IMR-90 (cell line): ENCODE measurements around the gene TRAF4. TPM values are rescaled to one million over a fixed set of nuclear protein-coding genes. Genes with fewer than 3 reads are reported as not detected.

Source experiments
- ATAC-seq: fragments of 200-7000 bp; cut with Tn5 transposase; 2 replicates; pipeline ENCODE4 v1.9.1; 2020; ENCODE audit warnings: low read depth, mild to moderate bottlenecking, moderate library complexity
- BruUV-seq: library from RNA; stranded (reverse); fragments of 400-500 nt; replicated peaks from 2 replicates; lab custom pipeline; 2021; lab: Mats Ljungman, UMichigan
- CTCF ChIA-PET: fragments of 300-600 bp; formaldehyde crosslinking; extraction: SDS; loops from one replicate; lab custom pipeline; 2021; ENCODE audit warnings: antibody characterized with exemption; lab: Yijun Ruan, JAX
- POLR2A ChIA-PET: fragments of 300-600 bp; sonication (Branson Sonifier 250); formaldehyde crosslinking; loops from one replicate; lab custom pipeline; 2022; ENCODE audit warnings: antibody characterized with exemption; ENCODE audit not compliant: unreplicated experiment; lab: Charles Lee
- DNase-seq: peaks from one replicate; pipeline ENCODE4 v3.0.0; 2013
- H2AFZ ChIP-seq: replicated peaks from 2 replicates; pipeline ENCODE3; 2013; ENCODE audit warnings: low read length, mild to moderate bottlenecking; ENCODE audit not compliant: poor library complexity
- H2AK5ac ChIP-seq: 2 replicates; pipeline ENCODE4 v1.6.1; 2013; ENCODE audit warnings: low read depth, low read length, inconsistent platforms
- H2AK9ac ChIP-seq: replicated peaks from 2 replicates; pipeline ENCODE3; 2013; ENCODE audit warnings: mild to moderate bottlenecking, low read depth, low read length, moderate library complexity; ENCODE audit not compliant: poor library complexity
- H2BK120ac ChIP-seq: 2 replicates; pipeline ENCODE4 v1.6.1; 2013; ENCODE audit warnings: low read depth, low read length, inconsistent platforms
- H2BK15ac ChIP-seq: 3 replicates; pipeline ENCODE4 v1.6.1; 2013; ENCODE audit warnings: low read depth, low read length, inconsistent platforms
- H2BK20ac ChIP-seq: 2 replicates; pipeline ENCODE4 v1.6.1; 2013; ENCODE audit warnings: low read depth, mild to moderate bottlenecking, inconsistent platforms, low read length, moderate library complexity
- H2BK5ac ChIP-seq: 2 replicates; pipeline ENCODE4 v1.6.1; 2013; ENCODE audit warnings: mild to moderate bottlenecking, low read depth, low read length, inconsistent platforms; ENCODE audit not compliant: poor library complexity, severe bottlenecking
- H3K14ac ChIP-seq: replicated peaks from 2 replicates; pipeline ENCODE4 v1.6.1; 2013; ENCODE audit warnings: low read depth, low read length, inconsistent platforms
- H3K18ac ChIP-seq: 2 replicates; pipeline ENCODE4 v1.6.1; 2013; ENCODE audit warnings: low read depth, low read length, control low read depth
- H3K23ac ChIP-seq: 2 replicates; pipeline ENCODE4 v1.6.1; 2013; ENCODE audit warnings: low read depth, low read length, inconsistent platforms
- H3K27ac ChIP-seq: 2 replicates; pipeline ENCODE4 v1.5.1; 2013; ENCODE audit warnings: mild to moderate bottlenecking, control low read depth, low read length; ENCODE audit not compliant: insufficient read depth
- H3K27me3 ChIP-seq: 2 replicates; pipeline ENCODE4 v1.6.1; 2013; ENCODE audit warnings: low read length; ENCODE audit not compliant: control insufficient read depth, insufficient read depth
- H3K36me3 ChIP-seq: 2 replicates; pipeline ENCODE4 v1.6.1; 2013; ENCODE audit warnings: low read length, mixed read lengths; ENCODE audit not compliant: control insufficient read depth, insufficient read depth
- H3K4ac ChIP-seq: 2 replicates; pipeline ENCODE4 v1.6.1; 2013; ENCODE audit warnings: low read depth, low read length, inconsistent platforms
- H3K4me1 ChIP-seq: 2 replicates; pipeline ENCODE4 v1.6.1; 2013; ENCODE audit warnings: low read length, mixed read lengths; ENCODE audit not compliant: control insufficient read depth, insufficient read depth
- H3K4me2 ChIP-seq: 2 replicates; pipeline ENCODE4 v1.6.1; 2013; ENCODE audit warnings: low read depth, mild to moderate bottlenecking, control low read depth, low read length, moderate library complexity
- H3K4me3 ChIP-seq: 2 replicates; pipeline ENCODE4 v1.5.1; 2013; ENCODE audit warnings: low read depth, mild to moderate bottlenecking, control low read depth, low read length, moderate library complexity; ENCODE audit not compliant: insufficient read depth
- H3K56ac ChIP-seq: 2 replicates; pipeline ENCODE4 v1.6.1; 2013; ENCODE audit warnings: low read length, inconsistent platforms; ENCODE audit not compliant: insufficient read depth; ENCODE audit errors: extremely low read depth
- H3K79me1 ChIP-seq, 2 experiments: 2 replicates each; pipeline ENCODE4 v1.6.1; 2013; ENCODE audit warnings: low read length in 2 of 2, inconsistent platforms in 1 of 2, low read depth in 1 of 2
- H3K9ac ChIP-seq: 2 replicates; pipeline ENCODE4 v1.6.1; 2013; ENCODE audit warnings: low read depth, low read length, control low read depth
- H3K9me1 ChIP-seq: 2 replicates; pipeline ENCODE4 v1.6.1; 2013; ENCODE audit warnings: low read length, inconsistent platforms; ENCODE audit not compliant: insufficient read depth
- H3K9me3 ChIP-seq: 2 replicates; pipeline ENCODE4 v1.6.1; 2013; ENCODE audit warnings: low read length; ENCODE audit not compliant: control insufficient read depth, insufficient read depth
- H4K20me1 ChIP-seq: 2 replicates; pipeline ENCODE4 v1.6.1; 2013; ENCODE audit warnings: low read length, inconsistent platforms; ENCODE audit not compliant: insufficient read depth
- H4K5ac ChIP-seq: 2 replicates; pipeline ENCODE4 v1.6.1; 2013; ENCODE audit warnings: mild to moderate bottlenecking, low read depth, low read length, control low read depth
- H4K8ac ChIP-seq, 2 experiments: 2 replicates each; pipeline ENCODE4 v1.6.1; 2013; ENCODE audit warnings: low read depth in 2 of 2, low read length in 2 of 2, control low read depth in 1 of 2, inconsistent platforms in 1 of 2
- H4K91ac ChIP-seq: 2 replicates; pipeline ENCODE4 v1.6.1; 2013; ENCODE audit warnings: low read depth, low read length, inconsistent platforms; ENCODE audit not compliant: insufficient read depth
- BHLHE40 ChIP-seq: fragments of 150-350 bp; IDR thresholded peaks from 2 replicates; pipeline ENCODE4 v1.6.1; 2016; ENCODE audit warnings: mild to moderate bottlenecking, low read depth, low read length
- CEBPB ChIP-seq: IDR thresholded peaks from 2 replicates; pipeline ENCODE4 v1.6.1; 2012; ENCODE audit warnings: low read depth, low read length, improper control_type of control experiment
- CHD1 ChIP-seq: IDR thresholded peaks from 2 replicates; pipeline ENCODE4 v1.6.1; 2012; ENCODE audit warnings: low read depth, low read length, improper control_type of control experiment
- FOS ChIP-seq: fragments of 150-350 bp; IDR thresholded peaks from 2 replicates; pipeline ENCODE4 v1.6.1; 2016; ENCODE audit warnings: low read depth, low read length
- MAFK ChIP-seq: IDR thresholded peaks from 2 replicates; pipeline ENCODE4 v1.6.1; 2012; ENCODE audit warnings: low read depth, low read length, improper control_type of control experiment
- MAZ ChIP-seq: IDR thresholded peaks from 2 replicates; pipeline ENCODE4 v1.6.1; 2012; ENCODE audit warnings: low read depth, mild to moderate bottlenecking, low read length, improper control_type of control experiment, moderate library complexity, borderline replicate concordance
- MXI1 ChIP-seq: IDR thresholded peaks from 2 replicates; pipeline ENCODE4 v1.6.1; 2012; ENCODE audit warnings: low read depth, mild to moderate bottlenecking, low read length, moderate library complexity, borderline replicate concordance
- NFE2L2 ChIP-seq: fragments of 150-350 bp; IDR thresholded peaks from 2 replicates; pipeline ENCODE4 v1.6.1; 2016; ENCODE audit warnings: low read depth, mild to moderate bottlenecking, low read length
- POLR2A ChIP-seq: IDR thresholded peaks from 2 replicates; pipeline ENCODE4 v1.6.1; 2012; ENCODE audit warnings: mild to moderate bottlenecking, low read depth, low read length
- RAD21 ChIP-seq: IDR thresholded peaks from 2 replicates; pipeline ENCODE4 v1.6.1; 2012; ENCODE audit warnings: low read length, improper control_type of control experiment
- RCOR1 ChIP-seq: IDR thresholded peaks from 2 replicates; pipeline ENCODE4 v1.6.1; 2012; ENCODE audit warnings: mild to moderate bottlenecking, low read length, improper control_type of control experiment; ENCODE audit not compliant: insufficient replicate concordance
- RFX5 ChIP-seq: IDR thresholded peaks from 2 replicates; pipeline ENCODE4 v1.8.0; 2012; ENCODE audit warnings: low read depth, mild to moderate bottlenecking, low read length, moderate library complexity
- SMC3 ChIP-seq: fragments of 150-350 bp; IDR thresholded peaks from 2 replicates; pipeline ENCODE4 v1.6.1; 2016; ENCODE audit warnings: low read depth, mild to moderate bottlenecking, antibody characterized with exemption, low read length, moderate library complexity
- whole genome bisulfite sequencing, 2 experiments: methylation state at CpG; one replicate each; pipeline versions ENCODE4 v1.1.5 to v1.1.7; 2013; ENCODE audit warnings: missing lambda C conversion rate in 2 of 2; ENCODE audit not compliant: insufficient read length in 1 of 2; ENCODE audit errors: extremely low coverage in 2 of 2; 5-methylcytosine and 5-hydroxymethylcytosine counted together
- dilution Hi-C: fragments of 300-500 bp; cut with HindIII; formaldehyde crosslinking; loops from one replicate; pipeline ENCODE4 v1.14.3; 2018; ENCODE audit warnings: low sequenced_read_pairs; ENCODE audit not compliant: unreplicated experiment
- in situ Hi-C: fragments of 300-500 bp; cut with MboI; formaldehyde crosslinking; loops from 3 replicates; pipeline ENCODE4 v1.14.3; 2019; ENCODE audit warnings: low sequenced_read_pairs, inconsistent platforms, mixed read lengths
- intact Hi-C: fragments of 100-400 bp; cut with micrococcal nuclease; formaldehyde crosslinking; loops from 2 replicates; pipeline ENCODE4 v1.10.0; 2022
- polyA plus RNA-seq, 3 experiments: library from polyadenylated mRNA; depleted of rRNA; stranded (reverse); fragments of >200 nt; gene quantifications; 2 replicates each; pipeline ENCODE4 v1.2.3, GENCODE V29; 2012; ENCODE audit warnings: low replicate concordance in 1 of 3
- total RNA-seq: library from RNA; depleted of rRNA; stranded (reverse); fragments of >200 nt; gene quantifications from 2 replicates; pipeline ENCODE4 v1.2.3, GENCODE V29; 2012
- TF ChIP-seq, protein P1 (sequence below): fragments of 150-350 bp; IDR thresholded peaks from 2 replicates; pipeline ENCODE4 v1.6.1; 2017; ENCODE audit warnings: mild to moderate bottlenecking, antibody characterized with exemption, low read length, low read depth
- TF ChIP-seq, protein P2 (sequence below): fragments of 150-350 bp; IDR thresholded peaks from 2 replicates; pipeline ENCODE4 v1.6.1; 2016; ENCODE audit warnings: low read depth, mild to moderate bottlenecking, low read length, moderate library complexity, borderline replicate concordance
- TF ChIP-seq, protein P3 (sequence below): conservative IDR thresholded peaks from 2 replicates; pipeline ENCODE4 v1.5.1; 2012; ENCODE audit warnings: mild to moderate bottlenecking, low read depth, low read length, improper control_type of control experiment

Gene TRAF4
- total and polyA plus RNA-seq, 2 of the 4 experiments (the other 2 are of a cell fraction), result 36.9 to 63.2 TPM

DNA sequence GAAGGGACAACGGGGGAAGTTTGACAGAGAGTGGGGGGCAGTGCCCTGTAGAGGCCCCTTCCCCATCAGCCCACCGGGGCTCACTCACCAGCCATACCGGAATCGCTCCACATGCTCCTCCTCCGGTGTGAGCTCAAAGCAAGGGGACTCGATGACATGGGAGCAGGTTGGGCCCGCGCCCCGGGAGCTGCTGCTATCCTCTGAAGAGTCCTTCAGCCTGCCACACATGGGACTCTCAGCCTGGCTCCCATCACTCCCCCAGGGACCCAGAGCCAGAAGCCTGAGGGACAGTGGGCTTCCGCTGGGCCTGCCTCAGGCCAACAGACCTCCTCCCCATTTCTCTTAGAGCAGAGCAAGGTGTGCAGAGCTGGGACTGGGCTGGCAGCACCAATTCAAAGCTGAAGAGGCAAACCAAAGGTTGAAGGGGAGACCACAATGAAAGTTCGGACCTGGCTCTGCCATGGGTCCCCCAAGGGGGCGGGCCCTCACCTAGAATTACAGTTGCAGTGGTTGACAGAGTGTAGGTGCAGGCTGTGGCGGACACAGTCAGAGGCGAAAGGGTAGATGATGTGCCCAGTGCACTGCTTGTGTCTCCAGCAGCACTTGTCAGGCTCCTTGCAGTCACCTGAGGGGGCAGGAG lies 39.5 kb upstream of the TRAF4 start:
- H3K36me3 ChIP-seq, result peaks cover 64% of the 10 kb centered on the region
- H3K9ac ChIP-seq, result no peak overlapping the region
- H2BK15ac ChIP-seq, result no peak overlapping the region
- H3K9me1 ChIP-seq, result peaks cover 4% of the 10 kb centered on the region; the same call in 1 of the 2 replicates
- H4K8ac ChIP-seq, result no peak overlapping the region
- H3K27ac ChIP-seq, result no peak overlapping the region
- H2BK5ac ChIP-seq, result no peak overlapping the region
- dilution Hi-C loops, result no loop called here
- BruUV-seq, result no TSS peak
- POLR2A ChIA-PET, result no interaction called here
- no peak overlapping the region for H4K91ac ChIP-seq
- WGBS, 2 experiments, result 100% methylated on average over 4 of the region's 14 CpGs; no CpG with 5 or more reads in 1 of the 2 experiments
- no peaks in the 10 kb centered on the region; the same call in 1 of the 2 replicates for H4K20me1 ChIP-seq
- in situ Hi-C loops, result no loop called here
- H2BK20ac ChIP-seq, result no peak overlapping the region
- H3K23ac ChIP-seq, result no peak overlapping the region
- TF ChIP-seq FOS (no peak), POLR2A (no peak), RAD21 (no peak), BHLHE40 (no peak), RCOR1 (no peak), RFX5 (no peak), CEBPB (no peak), NFE2L2 (no peak), SMC3 (no peak), MAFK (no peak), CHD1 (no peak), MXI1 (no peak), MAZ (no peak)
- TF ChIP-seq, protein P1, sequence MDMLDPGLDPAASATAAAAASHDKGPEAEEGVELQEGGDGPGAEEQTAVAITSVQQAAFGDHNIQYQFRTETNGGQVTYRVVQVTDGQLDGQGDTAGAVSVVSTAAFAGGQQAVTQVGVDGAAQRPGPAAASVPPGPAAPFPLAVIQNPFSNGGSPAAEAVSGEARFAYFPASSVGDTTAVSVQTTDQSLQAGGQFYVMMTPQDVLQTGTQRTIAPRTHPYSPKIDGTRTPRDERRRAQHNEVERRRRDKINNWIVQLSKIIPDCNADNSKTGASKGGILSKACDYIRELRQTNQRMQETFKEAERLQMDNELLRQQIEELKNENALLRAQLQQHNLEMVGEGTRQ, result no peak
- TF ChIP-seq, protein P2, sequence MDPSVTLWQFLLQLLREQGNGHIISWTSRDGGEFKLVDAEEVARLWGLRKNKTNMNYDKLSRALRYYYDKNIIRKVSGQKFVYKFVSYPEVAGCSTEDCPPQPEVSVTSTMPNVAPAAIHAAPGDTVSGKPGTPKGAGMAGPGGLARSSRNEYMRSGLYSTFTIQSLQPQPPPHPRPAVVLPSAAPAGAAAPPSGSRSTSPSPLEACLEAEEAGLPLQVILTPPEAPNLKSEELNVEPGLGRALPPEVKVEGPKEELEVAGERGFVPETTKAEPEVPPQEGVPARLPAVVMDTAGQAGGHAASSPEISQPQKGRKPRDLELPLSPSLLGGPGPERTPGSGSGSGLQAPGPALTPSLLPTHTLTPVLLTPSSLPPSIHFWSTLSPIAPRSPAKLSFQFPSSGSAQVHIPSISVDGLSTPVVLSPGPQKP, result no peak
- TF ChIP-seq, protein P3, sequence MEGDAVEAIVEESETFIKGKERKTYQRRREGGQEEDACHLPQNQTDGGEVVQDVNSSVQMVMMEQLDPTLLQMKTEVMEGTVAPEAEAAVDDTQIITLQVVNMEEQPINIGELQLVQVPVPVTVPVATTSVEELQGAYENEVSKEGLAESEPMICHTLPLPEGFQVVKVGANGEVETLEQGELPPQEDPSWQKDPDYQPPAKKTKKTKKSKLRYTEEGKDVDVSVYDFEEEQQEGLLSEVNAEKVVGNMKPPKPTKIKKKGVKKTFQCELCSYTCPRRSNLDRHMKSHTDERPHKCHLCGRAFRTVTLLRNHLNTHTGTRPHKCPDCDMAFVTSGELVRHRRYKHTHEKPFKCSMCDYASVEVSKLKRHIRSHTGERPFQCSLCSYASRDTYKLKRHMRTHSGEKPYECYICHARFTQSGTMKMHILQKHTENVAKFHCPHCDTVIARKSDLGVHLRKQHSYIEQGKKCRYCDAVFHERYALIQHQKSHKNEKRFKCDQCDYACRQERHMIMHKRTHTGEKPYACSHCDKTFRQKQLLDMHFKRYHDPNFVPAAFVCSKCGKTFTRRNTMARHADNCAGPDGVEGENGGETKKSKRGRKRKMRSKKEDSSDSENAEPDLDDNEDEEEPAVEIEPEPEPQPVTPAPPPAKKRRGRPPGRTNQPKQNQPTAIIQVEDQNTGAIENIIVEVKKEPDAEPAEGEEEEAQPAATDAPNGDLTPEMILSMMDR, result no peak
- no peak overlapping the region for H3K14ac ChIP-seq
- H3K4me1 ChIP-seq, result no peaks in the 10 kb centered on the region
- H2AK9ac ChIP-seq, result no peak overlapping the region
- H3K9me3 ChIP-seq, result no peaks in the 10 kb centered on the region
- H3K4me3 ChIP-seq, result no peak overlapping the region
- peaks cover 0 to 2% of the 10 kb centered on the region in 2 experiments; a peak in 2 of 4 replicates for H3K79me1 ChIP-seq
- intact Hi-C loops, result no loop called here
- H2AFZ ChIP-seq, result no peak overlapping the region
- H3K4me2 ChIP-seq, result no peak overlapping the region
- ATAC-seq, result no peak
- no peaks in the 10 kb centered on the region for H3K27me3 ChIP-seq
- no peak overlapping the region for H2BK120ac ChIP-seq
- H3K18ac ChIP-seq, result no peak overlapping the region
- no peak overlapping the region for H3K4ac ChIP-seq
- no peak for DNase-seq
- no peak overlapping the region for H2AK5ac ChIP-seq
- no peak overlapping the region for H3K56ac ChIP-seq
- H4K5ac ChIP-seq, result no peak overlapping the region
- CTCF ChIA-PET, result no interaction called here
